Stimulated activated CD4-positive, alpha-beta T cell treated with anti-CD3 and anti-CD28 coated beads, Interleukin-1b, Interleukin-23, amount 100 ng/mL, for 48 hours (primary cell): ENCODE results near the gene MIEF2.

Experiments
- DNase-seq: peaks from one replicate; pipeline ENCODE4 v3.0.0-alpha.2; 2020

MIEF2 gene

GRCh38 chr17:18235743-18236256 is 24.7 kb upstream of the MIEF2 start:
- peak; percentile 48 for DNase-seq

- DNase-seq, result no peak
Observed at GRCh38 chr17:18236494-18236893, 24.0 kb upstream of the MIEF2 start.

GRCh38 chr17:18237461-18237860 is 23.0 kb upstream of the MIEF2 start:
- no peak for DNase-seq

- no peak for DNase-seq
Observed at GRCh38 chr17:18238299-18238698, 22.2 kb upstream of the MIEF2 start.

- no peak for DNase-seq
Observed at GRCh38 chr17:18240449-18240848, 20.0 kb upstream of the MIEF2 start.

GRCh38 chr17:18241229-18241871 is 19.1 kb upstream of the MIEF2 start:
- no peak for DNase-seq

- DNase-seq, result no peak
Observed at GRCh38 chr17:18245038-18245776, 15.3 kb upstream of the MIEF2 start.

- no peak for DNase-seq
Observed at GRCh38 chr17:18246109-18246725, 14.2 kb upstream of the MIEF2 start.

GRCh38 chr17:18246880-18247612 is 13.4 kb upstream of the MIEF2 start:
- DNase-seq, result peak; percentile 52

GRCh38 chr17:18247613-18248001 is 12.9 kb upstream of the MIEF2 start:
- DNase-seq, result no peak

GRCh38 chr17:18248300-18248731 is 12.1 kb upstream of the MIEF2 start:
- peak; percentile 65 for DNase-seq

GRCh38 chr17:18248811-18249210 is 11.7 kb upstream of the MIEF2 start:
- DNase-seq, result no peak

GRCh38 chr17:18250259-18250658 is 10.2 kb upstream of the MIEF2 start:
- DNase-seq, result no peak

GRCh38 chr17:18250708-18251107 is 9.8 kb upstream of the MIEF2 start:
- no peak for DNase-seq

GRCh38 chr17:18251204-18251603 is 9.3 kb upstream of the MIEF2 start:
- no peak for DNase-seq

GRCh38 chr17:18252160-18252559 is 8.3 kb upstream of the MIEF2 start:
- no peak for DNase-seq

GRCh38 chr17:18253187-18253884 is 7.1 kb upstream of the MIEF2 start:
- DNase-seq, result no peak

GRCh38 chr17:18253947-18254821 is 6.3 kb upstream of the MIEF2 start:
- no peak for DNase-seq

- DNase-seq, result no peak
Observed at GRCh38 chr17:18254888-18255649, 5.4 kb upstream of the MIEF2 start.

GRCh38 chr17:18256351-18256750 is 4.1 kb upstream of the MIEF2 start:
- no peak for DNase-seq

GRCh38 chr17:18256776-18257175 is 3.7 kb upstream of the MIEF2 start:
- no peak for DNase-seq
